ENCODE measurements around the gene IMPA2.

DNA sequence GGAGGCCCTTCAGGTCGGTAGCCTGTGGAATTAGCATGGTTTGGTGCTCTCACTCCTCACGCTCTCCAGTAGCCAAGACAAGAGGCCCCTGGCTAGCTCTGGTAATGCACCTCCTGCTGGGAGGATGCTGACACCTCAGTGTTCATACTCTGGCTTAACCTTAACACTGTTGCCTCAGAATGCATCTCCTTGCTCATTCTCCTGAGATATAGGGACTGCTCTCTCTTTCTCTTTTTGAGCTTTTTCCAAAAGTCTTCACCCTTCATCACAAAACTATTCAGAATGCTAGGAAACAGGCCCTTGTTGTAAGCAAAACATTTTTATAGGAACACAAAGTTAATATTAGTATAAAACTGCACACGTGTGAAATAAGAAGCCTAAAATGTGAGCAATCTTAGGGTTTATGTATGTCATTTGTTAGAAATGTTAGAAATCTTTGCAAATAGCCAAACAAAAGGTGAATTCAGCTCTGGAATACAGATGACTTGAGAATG, 17.3 kb upstream of the IMPA2 start:
- TF ChIP-seq, protein P1, sequence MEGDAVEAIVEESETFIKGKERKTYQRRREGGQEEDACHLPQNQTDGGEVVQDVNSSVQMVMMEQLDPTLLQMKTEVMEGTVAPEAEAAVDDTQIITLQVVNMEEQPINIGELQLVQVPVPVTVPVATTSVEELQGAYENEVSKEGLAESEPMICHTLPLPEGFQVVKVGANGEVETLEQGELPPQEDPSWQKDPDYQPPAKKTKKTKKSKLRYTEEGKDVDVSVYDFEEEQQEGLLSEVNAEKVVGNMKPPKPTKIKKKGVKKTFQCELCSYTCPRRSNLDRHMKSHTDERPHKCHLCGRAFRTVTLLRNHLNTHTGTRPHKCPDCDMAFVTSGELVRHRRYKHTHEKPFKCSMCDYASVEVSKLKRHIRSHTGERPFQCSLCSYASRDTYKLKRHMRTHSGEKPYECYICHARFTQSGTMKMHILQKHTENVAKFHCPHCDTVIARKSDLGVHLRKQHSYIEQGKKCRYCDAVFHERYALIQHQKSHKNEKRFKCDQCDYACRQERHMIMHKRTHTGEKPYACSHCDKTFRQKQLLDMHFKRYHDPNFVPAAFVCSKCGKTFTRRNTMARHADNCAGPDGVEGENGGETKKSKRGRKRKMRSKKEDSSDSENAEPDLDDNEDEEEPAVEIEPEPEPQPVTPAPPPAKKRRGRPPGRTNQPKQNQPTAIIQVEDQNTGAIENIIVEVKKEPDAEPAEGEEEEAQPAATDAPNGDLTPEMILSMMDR (IDR thresholded peaks at IDR 0.05; ENCODE audit: poor library complexity), result peak; percentile 8
- no peak for TF ChIP-seq EZH2 (IDR thresholded peaks at IDR 0.05; ENCODE audit: borderline replicate concordance)

Measured in hepatocyte (in vitro differentiated cells).